Middle frontal gyrus (tissue), 1 donor: ENCODE measurements around the gene NOP56.

Source experiments
- DNase-seq: peaks from one replicate; pipeline ENCODE4 v3.0.0-alpha.2; 2015; ENCODE audit warnings: low spot score; ENCODE audit errors: extremely low spot score

The NOP56 gene

GRCh38 chr20:2700913-2701620 lies 48.6 kb downstream of the NOP56 start:
- no peak for DNase-seq

- no peak for DNase-seq
Observed at GRCh38 chr20:2701671-2702081, 49.2 kb downstream of the NOP56 start.

- DNase-seq: no peak
Observed at GRCh38 chr20:2703716-2704475, 51.5 kb downstream of the NOP56 start.

GRCh38 chr20:2705931-2706645 lies 53.7 kb downstream of the NOP56 start:
- DNase-seq: no peak

GRCh38 chr20:2706688-2707352 lies 54.4 kb downstream of the NOP56 start:
- DNase-seq: no peak

- DNase-seq: no peak
Observed at GRCh38 chr20:2707353-2708072, 55.1 kb downstream of the NOP56 start.
